MM.1S (cell line): ENCODE results near the gene SPAG16.

Experiments
- DNase-seq: peaks from one replicate; pipeline ENCODE4 v3.0.0-alpha.2; 2015
- H2AFZ ChIP-seq: fragments of 300-600 bp; sonication (generic); 2 replicates; pipeline ENCODE4 v1.6.0; 2016; ENCODE audit warnings: antibody characterized with exemption, low read length
- H3F3A ChIP-seq: fragments of 300-600 bp; sonication (generic); 2 replicates; pipeline ENCODE4 v1.6.1; 2016; ENCODE audit warnings: mild to moderate bottlenecking, antibody characterized with exemption, low read length, moderate library complexity, mixed read lengths; ENCODE audit not compliant: insufficient read depth
- H3K27ac ChIP-seq: fragments of 300-600 bp; sonication (generic); 2 replicates; pipeline ENCODE4 v1.5.1; 2016; ENCODE audit warnings: mild to moderate bottlenecking, low read length
- H3K27me3 ChIP-seq: fragments of 300-600 bp; sonication (generic); replicated peaks from 2 replicates; pipeline ENCODE4 v1.6.0; 2016; ENCODE audit warnings: low read length; ENCODE audit not compliant: insufficient read depth
- H3K36me3 ChIP-seq: fragments of 300-600 bp; sonication (generic); replicated peaks from 2 replicates; pipeline ENCODE4 v1.6.1; 2016; ENCODE audit warnings: mild to moderate bottlenecking, low read length, mixed read lengths; ENCODE audit not compliant: insufficient read depth
- H3K4me1 ChIP-seq: fragments of 300-600 bp; sonication (generic); 2 replicates; pipeline ENCODE4 v1.6.1; 2016; ENCODE audit warnings: low read length, mixed read lengths
- H3K4me2 ChIP-seq: fragments of 300-600 bp; sonication (generic); 2 replicates; pipeline ENCODE4 v1.6.0; 2016; ENCODE audit warnings: low read depth, low read length
- H3K4me3 ChIP-seq: fragments of 300-600 bp; sonication (generic); 2 replicates; pipeline ENCODE4 v1.5.1; 2016; ENCODE audit warnings: low read length, mixed read lengths
- H3K79me2 ChIP-seq: fragments of 300-600 bp; sonication (generic); 2 replicates; pipeline ENCODE4 v1.6.1; 2016; ENCODE audit warnings: mixed run types, low read length, mixed read lengths
- H3K9ac ChIP-seq: fragments of 300-600 bp; sonication (generic); 2 replicates; pipeline ENCODE4 v1.6.1; 2016; ENCODE audit warnings: low read length, mixed read lengths
- H3K9me2 ChIP-seq: fragments of 300-600 bp; sonication (generic); replicated peaks from 2 replicates; pipeline ENCODE4 v1.6.1; 2016; ENCODE audit warnings: mild to moderate bottlenecking, low read length, mixed read lengths; ENCODE audit not compliant: insufficient read depth
- H3K9me3 ChIP-seq: fragments of 300-600 bp; sonication (generic); replicated peaks from 2 replicates; pipeline ENCODE4 v1.6.1; 2016; ENCODE audit warnings: mild to moderate bottlenecking, low read length, mixed read lengths; ENCODE audit not compliant: insufficient read depth
- H4K20me1 ChIP-seq: fragments of 300-600 bp; sonication (generic); 2 replicates; pipeline ENCODE4 v1.6.1; 2016; ENCODE audit warnings: mild to moderate bottlenecking, low read length, moderate library complexity, mixed read lengths; ENCODE audit not compliant: insufficient read depth
- CTCF ChIP-seq: fragments of 300-600 bp; sonication (generic); IDR thresholded peaks from 2 replicates; pipeline ENCODE4 v1.5.1; 2016; ENCODE audit warnings: antibody characterized with exemption, low read length, mixed read lengths
- EZH2 ChIP-seq: fragments of 300-600 bp; sonication (generic); optimal IDR thresholded peaks from 2 replicates; pipeline ENCODE3; 2017; ENCODE audit warnings: low read depth, mild to moderate bottlenecking, antibody characterized with exemption, low read length, mixed read lengths
- EZH2phosphoT487 ChIP-seq: fragments of 300-600 bp; sonication (generic); IDR thresholded peaks from 2 replicates; pipeline ENCODE4 v1.6.1; 2018; ENCODE audit warnings: antibody characterized with exemption, low read length

SPAG16 gene

DNA sequence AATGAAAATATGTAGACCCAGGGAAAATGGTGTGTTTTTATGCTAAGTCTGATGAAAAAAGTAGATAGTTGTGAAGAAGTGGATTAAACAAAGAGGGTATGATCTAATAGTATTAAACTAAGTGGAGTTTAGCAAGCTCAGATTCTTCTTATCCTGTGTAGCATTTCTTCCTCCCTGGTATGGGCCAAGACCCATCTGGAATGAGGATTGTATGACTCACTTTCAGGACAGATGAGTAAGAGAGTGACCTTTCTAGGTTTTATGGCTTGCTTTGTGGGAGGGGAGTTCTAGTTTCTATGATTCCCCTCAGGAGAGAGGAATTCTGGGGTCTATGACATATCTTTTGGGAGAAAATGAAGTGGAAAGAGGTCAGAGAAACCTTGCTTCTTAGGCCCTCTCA, 550.1 kb downstream of the SPAG16 start:
- Histone ChIP-seq H3K9me2 (no peaks in the 10 kb centered on the region), H2AFZ (no peak overlapping the region), H3K9ac (no peak overlapping the region), H3K4me1 (no peaks in the 10 kb centered on the region), H3F3A (no peaks in the 10 kb centered on the region), H3K36me3 (no peaks in the 10 kb centered on the region), H3K9me3 (no peaks in the 10 kb centered on the region), H4K20me1 (no peaks in the 10 kb centered on the region), H3K4me2 (no peak overlapping the region), H3K27me3 (no peaks in the 10 kb centered on the region), H3K27ac (no peak overlapping the region), H3K4me3 (no peak overlapping the region), H3K79me2 (no peaks in the 10 kb centered on the region)
- TF ChIP-seq EZH2 = no peak
- no peak for TF ChIP-seq EZH2phosphoT487
- no peak for TF ChIP-seq CTCF
- DNase-seq = no peak

DNA sequence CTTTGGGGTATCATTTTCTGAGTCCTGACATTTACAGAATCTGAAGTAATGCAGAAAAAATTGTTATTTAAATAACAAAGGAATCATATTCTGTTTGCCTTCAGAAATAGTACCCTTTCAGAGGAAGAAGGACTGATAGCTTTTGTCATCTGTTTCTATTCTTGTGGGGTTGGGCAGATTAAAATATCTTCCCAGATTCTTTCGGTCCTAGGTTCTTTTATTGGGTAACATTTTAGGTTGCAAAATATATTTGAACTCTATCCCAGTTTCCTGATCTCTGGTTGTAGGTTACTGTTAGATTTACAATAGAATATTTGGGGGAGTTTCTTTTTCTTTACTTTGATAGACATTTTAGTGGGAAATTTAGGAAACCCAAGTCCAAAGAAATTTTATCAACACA, 550.5 kb downstream of the SPAG16 start:
- Histone ChIP-seq H3K4me2 (no peak overlapping the region), H3K9ac (no peak overlapping the region), H3K9me2 (no peaks in the 10 kb centered on the region)

DNA sequence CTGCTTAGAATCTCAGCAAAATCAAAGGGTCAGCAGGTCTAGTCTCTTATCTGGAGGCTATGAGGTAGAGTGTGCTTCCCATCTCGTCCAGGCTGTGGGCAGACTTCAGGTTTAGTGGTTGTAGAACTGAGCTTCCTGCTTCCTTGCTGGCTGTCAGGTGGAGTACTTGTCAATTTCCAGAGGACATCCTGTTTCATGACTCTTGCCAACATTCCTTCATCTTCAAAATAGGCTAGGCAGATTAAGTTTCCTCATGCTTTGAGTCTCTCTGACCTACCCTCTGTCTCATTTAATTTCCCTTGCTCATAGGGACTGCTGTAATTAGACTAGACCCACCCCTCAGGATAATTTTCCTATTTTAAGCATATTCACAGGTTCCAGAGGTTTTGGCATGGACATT, 562.6 kb downstream of the SPAG16 start:
- Histone ChIP-seq H3K9ac (no peak overlapping the region), H3K36me3 (no peaks in the 10 kb centered on the region), H2AFZ (no peak overlapping the region), H3K4me3 (no peak overlapping the region), H3K9me2 (no peaks in the 10 kb centered on the region), H3K27ac (no peak overlapping the region), H3K4me2 (no peak overlapping the region), H4K20me1 (no peaks in the 10 kb centered on the region), H3F3A (no peaks in the 10 kb centered on the region), H3K27me3 (no peaks in the 10 kb centered on the region), H3K9me3 (no peaks in the 10 kb centered on the region), H3K79me2 (no peaks in the 10 kb centered on the region), H3K4me1 (no peaks in the 10 kb centered on the region)
- TF ChIP-seq EZH2 (no peak), EZH2phosphoT487 (no peak), CTCF (no peak)
- no peak for DNase-seq

More for the DNA sequence above, 550.5 kb downstream of the SPAG16 start:
- H3K4me1 ChIP-seq = no peaks in the 10 kb centered on the region
- TF ChIP-seq EZH2 = no peak
- no peak for TF ChIP-seq CTCF
- TF ChIP-seq EZH2phosphoT487 = no peak
- H4K20me1 ChIP-seq = no peaks in the 10 kb centered on the region
- no peaks in the 10 kb centered on the region for H3K36me3 ChIP-seq
- DNase-seq = no peak
- no peaks in the 10 kb centered on the region for H3K9me3 ChIP-seq
- H3K79me2 ChIP-seq = no peaks in the 10 kb centered on the region
- H3K4me3 ChIP-seq = no peak overlapping the region
- no peaks in the 10 kb centered on the region for H3F3A ChIP-seq
- no peak overlapping the region for H3K27ac ChIP-seq
- no peak overlapping the region for H2AFZ ChIP-seq
- no peaks in the 10 kb centered on the region for H3K27me3 ChIP-seq

DNA sequence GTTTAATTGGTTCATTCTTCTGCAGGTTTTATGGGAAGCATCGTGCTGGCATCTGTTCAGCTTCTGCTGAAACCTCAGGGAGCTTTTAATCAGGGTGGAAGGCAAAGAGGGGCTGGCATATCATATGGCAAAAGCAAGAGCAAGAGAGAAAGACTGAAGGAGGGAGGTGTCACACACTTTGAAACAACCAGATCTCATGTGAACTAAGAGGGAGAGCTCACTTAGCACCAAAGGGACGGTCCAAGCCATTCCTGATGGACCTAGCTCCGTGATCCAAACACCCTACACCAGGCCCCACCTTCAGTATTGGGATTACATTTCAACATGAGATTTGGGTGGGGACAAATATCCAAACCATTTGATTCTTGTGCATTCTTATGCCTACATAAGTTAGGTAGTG, 563.1 kb downstream of the SPAG16 start:
- Histone ChIP-seq H3K9me3 (no peaks in the 10 kb centered on the region), H3K79me2 (no peaks in the 10 kb centered on the region), H3K36me3 (no peaks in the 10 kb centered on the region), H3K9me2 (no peaks in the 10 kb centered on the region), H3K9ac (no peak overlapping the region), H3K27me3 (no peaks in the 10 kb centered on the region), H3K4me3 (no peak overlapping the region), H3F3A (no peaks in the 10 kb centered on the region), H2AFZ (no peak overlapping the region), H3K4me2 (no peak overlapping the region), H4K20me1 (no peaks in the 10 kb centered on the region), H3K27ac (no peak overlapping the region), H3K4me1 (no peaks in the 10 kb centered on the region)
- DNase-seq = no peak
- TF ChIP-seq EZH2 (no peak), CTCF (no peak), EZH2phosphoT487 (no peak)
